M059J (cell line): ENCODE data around the gene SZRD1. TPM values are rescaled to one million over a fixed set of nuclear protein-coding genes. Genes with fewer than 3 reads are reported as not detected.

Experiments used
- DNase-seq: peaks from one replicate; pipeline ENCODE4 v3.0.0-alpha.2; 2012; ENCODE audit warnings: low read depth
- total RNA-seq: library from RNA; depleted of rRNA; stranded (reverse); fragments of >200 nt; shearing (Covaris generic); gene quantifications from 2 replicates; pipeline ENCODE4 v1.2.3, GENCODE V29; 2014

The SZRD1 gene
- total RNA-seq, 1 experiment from 2014 or later, result 125 TPM

DNA sequence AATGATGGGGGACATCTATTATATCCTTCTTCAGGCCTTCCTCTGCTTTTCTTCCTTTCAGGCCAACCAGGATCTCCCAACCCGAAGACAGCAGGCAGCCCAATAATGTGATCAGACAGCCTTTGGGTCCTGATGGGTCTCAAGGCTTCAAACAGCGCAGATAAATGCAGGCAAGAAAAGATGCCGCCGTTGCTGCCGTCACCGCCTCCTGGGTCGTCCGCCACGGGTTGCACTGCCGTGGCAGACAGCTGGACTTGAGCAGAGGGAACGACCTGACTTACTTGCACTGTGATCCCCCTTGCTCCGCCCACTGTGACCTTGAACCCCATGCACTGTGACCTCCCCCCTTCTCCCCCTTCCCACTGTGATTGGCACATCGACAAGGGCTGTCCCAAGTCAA is 27.9 kb downstream of the SZRD1 start:
- DNase-seq, result no peak

DNA sequence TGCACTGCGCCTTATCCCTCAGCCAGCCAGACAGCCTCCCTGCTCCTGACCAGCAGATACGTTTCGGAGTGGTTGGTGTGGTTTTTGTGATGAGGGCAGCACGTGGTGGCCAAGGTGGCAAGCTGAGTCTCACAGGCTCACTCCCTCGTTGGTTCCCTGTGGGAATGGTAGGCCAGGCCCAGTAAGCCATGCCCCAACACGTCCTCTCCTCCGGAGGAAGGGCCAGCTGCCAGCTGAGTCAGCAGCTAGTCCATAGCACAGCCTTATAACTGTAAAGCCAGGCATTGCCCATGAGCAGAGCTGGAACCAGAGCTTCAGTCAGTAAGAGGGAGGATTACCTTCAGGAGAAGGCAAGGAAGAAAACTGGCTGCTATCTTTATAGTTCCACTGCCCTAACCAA is 29.5 kb downstream of the SZRD1 start:
- DNase-seq, result peak; percentile 81

DNA sequence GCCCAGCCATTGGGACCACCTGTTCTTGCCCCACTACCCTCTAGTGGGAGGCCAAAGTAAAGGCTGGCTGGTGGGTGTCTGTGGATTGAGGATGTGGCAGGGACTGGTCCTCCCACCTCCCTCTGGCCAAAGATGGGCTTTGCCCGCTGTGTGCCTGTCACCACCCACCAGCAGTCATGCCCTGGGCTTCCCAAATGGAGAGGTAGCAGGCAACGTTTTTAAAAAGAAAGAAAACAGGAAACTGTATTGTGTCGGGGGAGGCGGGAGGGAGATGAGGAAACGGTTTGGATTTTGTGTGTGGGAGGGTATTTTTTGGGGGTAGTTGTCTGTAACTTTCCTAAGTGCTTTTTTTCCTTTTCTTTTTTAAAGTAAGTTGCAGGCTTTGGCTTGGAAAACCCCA is 30.1 kb downstream of the SZRD1 start:
- DNase-seq, result no peak

DNA sequence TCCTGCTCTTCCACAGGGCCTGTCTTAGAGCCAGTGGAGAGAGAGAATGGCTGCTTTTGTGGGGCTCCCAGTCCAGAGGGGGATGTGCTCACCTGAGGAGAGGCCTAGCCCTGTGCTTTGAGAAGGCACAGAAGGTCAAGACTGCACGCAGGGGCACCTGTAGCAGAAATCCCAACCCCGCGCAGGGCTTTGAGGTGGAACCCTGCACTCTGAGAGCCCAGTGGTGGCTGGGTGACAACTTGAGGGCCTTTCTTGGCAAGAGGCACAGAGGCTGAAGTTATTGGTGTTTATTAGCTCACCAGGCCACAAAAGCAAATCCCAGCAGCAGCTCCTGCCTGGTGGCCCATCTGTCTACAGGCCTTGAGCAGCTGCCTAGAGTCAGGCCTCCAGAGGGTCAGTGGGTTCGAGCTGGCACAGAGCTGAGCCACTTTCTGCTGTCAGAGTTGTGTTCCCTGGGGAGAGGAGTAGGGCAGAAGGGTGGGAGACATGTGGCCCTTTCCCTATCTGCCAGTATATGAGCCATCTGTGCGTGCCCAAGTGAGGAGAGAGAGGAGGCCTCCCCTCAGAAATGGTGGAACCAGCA is 31.4 kb downstream of the SZRD1 start:
- no peak for DNase-seq

DNA sequence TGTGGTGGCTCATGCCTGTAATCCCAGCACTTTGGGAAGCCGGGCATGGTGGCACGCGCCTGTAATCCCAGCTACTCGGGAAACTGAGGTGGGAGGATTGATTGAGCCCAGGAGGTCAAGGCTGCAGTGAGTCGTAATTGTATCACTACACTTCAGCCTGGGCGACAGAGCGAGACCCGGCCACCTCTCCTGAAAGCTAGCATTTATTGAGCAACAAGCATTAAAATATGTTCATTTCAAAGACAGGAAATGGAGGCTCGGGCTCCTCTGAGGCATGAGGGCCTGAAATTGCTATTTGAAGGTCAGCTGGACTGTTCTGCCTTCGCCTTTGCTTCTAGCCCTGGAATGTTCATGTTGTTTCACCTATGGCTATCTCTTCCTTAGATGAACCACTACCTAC is 35.7 kb downstream of the SZRD1 start:
- no peak for DNase-seq

DNA sequence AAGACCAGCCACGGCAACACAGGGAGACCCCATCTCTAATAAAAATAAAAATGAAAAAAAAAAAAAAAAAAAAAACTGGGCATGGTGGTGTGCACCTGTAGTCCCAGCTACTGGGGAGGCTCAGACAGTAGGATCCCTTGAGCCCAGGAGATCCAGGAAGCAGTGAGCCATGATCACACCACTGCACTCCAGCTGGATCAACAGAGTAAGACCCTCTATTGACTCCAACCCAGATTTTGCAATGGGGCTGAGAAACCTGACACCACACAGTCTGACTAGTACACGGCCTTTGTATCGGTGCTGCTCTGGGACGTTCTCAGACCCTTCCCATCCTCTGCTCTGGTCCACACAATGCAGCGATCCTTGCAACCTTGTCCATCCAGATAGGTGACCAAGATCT is 38.4 kb downstream of the SZRD1 start:
- DNase-seq, result no peak

DNA sequence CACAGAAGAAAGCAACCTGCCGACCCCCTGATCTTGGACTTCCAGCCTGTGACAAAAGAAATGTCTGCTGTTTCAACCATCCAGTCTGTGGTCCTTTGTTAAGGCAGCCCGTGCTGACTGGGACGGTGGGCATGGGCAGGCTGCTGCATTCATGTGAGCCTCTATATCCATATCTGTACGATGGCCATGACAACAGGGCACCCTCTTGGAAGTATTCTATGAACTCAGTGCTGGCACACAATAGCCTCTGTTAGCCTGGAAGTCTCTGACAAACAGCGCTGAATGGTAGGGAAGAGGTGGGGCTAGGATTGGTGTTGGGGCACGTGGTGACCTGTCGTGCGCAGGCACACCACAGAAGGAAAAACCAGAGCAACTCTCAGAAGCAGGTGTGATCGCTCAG is 39.8 kb downstream of the SZRD1 start:
- DNase-seq, result no peak

DNA sequence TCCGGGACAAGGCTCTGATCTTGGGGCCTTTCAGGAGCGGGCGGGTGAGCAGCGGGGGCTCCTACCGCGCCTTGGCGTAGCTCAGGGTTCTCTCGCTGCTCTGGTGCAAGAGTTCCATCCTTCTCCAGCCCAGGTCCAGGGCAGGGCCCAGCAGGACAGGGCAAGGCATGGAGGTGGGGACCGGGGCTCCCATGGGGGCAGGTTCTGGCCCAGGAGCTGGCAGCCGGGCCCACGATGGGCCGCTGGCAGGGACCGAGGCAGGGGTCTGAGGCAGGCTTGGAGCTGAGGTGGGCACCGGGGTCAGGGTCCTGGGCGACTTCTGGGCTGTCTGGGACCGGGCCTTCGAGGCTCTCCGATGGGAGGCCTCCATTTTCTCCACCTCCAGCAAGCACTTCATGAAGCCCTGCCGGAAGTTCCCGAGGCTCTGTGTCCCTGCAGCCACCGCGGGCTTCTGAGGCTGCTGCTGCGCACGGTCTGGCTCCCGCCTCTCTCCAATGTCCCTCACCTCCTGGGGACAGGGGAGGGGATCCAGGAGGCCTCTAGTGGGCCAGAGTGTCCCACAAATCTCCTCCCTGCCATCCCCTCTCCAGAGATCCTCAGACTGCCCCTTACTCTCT is 42.6 kb downstream of the SZRD1 start:
- no peak for DNase-seq

DNA sequence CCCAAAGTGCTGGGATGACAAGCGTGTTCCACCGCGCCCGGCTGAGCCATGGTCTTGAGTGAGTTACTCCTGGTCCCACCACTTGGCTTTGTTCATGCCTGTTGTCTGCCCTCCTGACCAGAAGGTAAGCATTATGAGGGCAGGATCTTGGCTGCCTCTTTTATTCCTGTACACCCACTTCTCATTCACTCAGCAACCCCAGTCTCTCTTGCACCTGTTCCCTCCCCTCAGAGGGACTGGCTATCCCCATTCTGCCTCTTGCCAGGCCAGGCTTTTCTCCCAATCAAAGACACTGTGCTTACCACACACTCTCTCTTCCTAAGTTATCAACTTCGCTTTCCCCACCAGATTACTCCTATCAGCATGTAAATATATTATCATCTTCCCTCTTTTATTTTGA is 43.8 kb downstream of the SZRD1 start:
- no peak for DNase-seq

DNA sequence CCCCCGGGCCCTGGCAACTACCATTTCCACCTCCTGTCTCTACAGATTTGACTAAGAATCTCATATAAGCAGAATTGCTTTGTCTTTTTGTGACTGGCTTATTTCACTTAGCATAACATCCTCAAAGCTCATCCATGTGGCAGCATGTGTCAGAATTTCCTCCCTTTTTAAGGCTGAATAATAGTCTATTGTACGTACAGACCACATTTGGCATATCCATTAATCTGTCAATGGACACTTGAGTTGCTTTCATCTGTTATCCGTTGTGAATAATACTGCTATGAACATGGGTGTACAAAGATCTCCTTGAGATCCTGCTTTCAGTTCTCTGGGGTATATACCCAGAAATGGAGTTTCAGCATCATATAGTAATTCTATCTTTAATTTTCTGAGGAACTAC is 46.1 kb downstream of the SZRD1 start:
- DNase-seq, result no peak

DNA sequence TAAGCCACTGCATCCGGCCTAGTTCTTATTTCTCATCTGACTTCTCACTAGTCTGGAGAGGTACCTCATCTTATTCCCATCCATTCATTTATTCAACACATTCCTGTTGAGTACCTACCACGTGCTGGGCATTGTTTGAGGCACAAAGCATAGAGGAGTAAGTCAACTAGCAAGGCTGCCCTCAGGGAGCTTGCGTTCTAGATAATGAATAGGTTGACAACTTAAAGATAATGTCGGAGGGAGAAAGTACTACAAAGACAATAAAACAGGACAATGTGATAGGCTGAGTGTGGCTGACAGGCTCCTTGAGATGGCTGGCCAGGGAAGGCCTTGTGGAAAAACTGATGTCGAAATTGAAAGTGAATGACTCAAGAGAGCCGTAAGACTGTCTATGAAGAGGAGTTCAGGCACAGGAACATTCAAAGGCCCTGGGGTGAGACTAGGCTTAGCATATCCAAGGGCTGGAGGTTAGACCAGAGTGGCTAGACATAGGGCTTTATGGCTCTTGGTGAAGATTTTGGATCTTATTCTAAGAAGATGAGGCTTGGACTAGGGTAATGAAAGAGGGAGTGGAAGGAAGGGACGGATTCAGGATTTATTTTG is 51.9 kb downstream of the SZRD1 start:
- DNase-seq, result no peak

DNA sequence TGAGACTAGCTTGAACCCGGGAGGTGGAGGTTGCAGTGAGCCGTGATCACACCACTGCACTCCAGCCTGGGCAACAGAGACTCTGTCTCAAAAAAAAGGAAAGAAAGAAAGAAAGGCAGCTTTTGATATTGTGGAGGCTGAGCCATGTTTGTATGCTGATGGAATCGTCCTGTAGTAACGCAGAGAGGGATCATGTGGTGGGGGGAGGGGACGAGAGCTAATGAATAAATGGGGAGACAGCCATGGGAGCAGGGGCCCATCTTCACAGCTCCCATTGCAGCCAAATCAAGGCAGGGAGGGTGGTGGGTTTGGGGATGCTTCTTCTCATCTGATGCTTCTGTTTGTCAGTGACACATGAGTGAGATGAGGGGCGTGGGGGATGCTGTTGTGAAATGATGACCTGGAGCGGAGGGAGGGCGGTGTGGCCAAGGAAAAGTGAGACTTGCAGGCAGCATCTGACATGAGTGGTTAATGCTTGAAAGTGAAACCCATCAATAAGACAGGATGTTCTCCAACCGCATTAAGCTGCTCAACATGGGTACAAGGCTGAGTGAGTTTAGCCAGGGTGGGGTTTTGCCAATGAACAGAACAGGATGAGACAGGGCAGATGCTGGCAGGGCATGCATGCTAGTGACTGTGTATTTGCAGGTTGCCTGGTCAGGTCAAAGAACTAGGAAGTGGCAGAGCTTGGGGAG is 53.5 kb downstream of the SZRD1 start:
- DNase-seq, result no peak

DNA sequence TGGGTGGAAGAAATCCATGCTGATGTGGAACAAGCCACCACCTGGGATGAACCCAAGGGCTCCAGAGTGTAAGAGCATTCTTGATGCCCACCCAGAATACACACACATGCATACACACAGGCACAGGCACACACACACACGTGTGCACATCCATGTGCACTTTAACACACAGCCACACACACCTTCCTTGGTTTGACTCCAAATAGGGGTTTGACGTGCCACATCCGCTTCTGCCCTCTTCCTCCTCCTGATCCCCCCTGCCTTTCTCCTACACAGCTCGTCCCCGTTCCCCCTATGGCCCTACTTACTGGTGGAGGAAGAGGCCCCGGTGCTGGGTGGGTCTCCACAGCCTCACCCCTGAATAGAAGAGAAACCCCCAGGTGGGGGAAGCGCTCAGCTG is 54.2 kb downstream of the SZRD1 start:
- DNase-seq, result no peak

DNA sequence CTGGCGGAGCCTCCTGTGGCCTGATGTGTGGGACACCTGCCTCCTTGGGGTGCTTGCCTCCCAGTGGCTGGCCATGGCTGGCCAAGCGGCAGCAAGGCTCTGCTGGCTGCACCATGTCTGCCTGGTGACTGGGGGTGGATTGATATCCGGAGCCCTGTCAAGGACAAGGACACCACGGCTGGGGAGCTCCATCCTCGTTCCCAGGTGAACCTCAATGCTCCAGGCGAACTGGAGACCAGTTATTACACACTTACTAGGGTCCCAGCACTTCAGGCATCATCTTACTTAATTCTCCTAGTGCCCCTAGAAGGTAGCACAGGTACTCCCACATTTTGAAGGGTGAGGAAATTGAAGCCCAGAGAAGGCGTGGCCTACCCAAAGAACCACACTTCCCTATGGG is 55.0 kb downstream of the SZRD1 start:
- DNase-seq, result no peak

DNA sequence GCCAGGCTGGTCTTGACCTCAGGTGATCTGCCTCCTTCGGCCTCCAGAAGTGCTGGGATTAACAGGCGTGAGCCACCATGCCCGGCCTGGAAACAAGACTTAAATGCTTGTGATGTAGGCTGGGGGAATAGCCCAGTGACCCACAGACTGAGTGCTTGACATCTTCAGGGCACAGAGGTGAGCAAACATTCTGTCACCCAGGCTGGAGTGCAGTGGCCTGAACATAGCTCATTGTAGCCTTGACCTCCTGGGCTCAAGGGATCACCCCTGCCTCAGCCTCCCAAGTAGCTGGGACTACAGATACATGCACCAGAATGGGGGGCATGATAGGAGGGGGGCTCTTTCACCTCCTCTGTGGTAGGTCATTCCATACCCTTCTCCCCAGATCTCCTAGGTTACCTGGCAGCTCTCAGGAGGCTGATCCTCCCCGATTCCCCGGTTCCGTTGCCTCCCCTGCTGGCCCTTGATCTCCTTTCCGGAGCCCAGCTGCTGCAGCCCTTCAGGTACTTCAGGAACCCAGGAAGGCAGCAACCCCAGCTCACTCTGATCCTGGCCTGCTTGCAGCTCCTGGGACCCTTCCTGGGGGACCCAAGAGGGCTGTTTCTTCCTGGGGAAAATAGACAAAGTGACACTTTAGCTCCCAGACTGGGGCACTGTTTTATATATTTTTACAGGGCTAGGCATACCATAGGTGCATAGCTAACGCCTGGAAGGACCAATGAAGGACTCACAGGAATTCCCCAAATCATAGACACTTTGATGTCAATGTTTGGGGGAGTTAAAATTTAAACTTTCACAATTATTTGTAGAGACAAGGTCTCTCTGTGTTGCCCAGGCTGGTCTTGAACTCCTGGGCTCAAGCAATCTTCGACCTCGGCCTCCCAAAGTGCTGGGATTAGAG is 58.3 kb downstream of the SZRD1 start:
- DNase-seq, result no peak

DNA sequence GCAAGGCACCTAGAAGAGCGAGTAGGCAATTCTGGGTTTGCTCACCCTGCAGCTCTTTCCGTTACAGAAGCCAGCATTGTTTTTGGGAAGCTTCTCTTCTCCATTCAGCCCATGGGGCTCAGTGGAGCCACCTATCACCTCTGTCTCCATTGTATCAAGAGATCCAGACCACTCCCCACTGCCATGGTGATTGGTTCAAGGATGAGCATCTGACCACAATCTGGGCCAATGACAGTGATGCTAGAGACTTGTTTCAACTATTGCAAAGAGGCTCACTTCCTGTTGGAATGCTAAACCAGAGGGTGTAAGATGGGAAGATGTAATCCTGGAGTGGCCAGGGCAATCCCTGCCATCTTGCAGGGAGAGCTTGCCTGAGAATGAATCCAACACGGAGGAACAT is 63.6 kb downstream of the SZRD1 start:
- DNase-seq, result peak; percentile 61

DNA sequence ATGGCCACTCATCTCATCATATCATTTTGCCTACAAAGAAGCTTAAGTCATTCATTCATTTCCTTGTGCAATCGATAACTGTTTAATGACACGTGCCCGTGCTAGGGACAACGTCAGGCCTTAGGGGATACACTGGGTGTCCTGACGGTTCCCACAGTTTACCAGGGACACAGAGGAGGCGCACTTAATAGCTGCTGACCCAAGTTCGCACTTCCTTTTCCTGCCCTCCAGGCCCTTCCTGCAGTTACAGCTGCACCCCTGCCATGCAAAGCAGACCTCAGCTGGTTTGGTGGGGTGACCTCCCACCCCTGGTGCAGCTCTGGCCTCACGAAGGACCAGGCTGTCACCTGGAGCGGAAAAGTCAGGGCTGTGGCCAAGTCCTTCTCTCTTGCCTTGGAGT is 66.0 kb downstream of the SZRD1 start:
- no peak for DNase-seq

DNA sequence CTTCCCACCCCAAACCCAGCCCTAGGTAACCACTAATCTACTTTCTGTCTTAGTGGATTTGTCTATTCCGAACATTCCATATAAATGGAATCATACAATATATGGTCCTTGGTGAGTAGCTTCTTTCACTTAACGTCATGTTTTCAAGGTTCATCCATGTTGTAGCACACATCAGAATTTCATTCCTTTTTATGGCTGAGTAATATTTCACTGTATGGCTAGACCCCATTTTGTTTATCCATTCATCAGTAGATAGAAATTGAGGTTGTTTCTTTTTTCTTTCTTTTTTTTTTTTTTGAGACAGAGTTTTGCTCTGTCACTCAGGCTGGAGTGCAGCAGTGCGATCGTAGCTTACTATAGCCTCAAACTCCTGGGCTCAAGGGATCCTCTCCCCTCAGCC is 67.0 kb downstream of the SZRD1 start:
- DNase-seq, result no peak

DNA sequence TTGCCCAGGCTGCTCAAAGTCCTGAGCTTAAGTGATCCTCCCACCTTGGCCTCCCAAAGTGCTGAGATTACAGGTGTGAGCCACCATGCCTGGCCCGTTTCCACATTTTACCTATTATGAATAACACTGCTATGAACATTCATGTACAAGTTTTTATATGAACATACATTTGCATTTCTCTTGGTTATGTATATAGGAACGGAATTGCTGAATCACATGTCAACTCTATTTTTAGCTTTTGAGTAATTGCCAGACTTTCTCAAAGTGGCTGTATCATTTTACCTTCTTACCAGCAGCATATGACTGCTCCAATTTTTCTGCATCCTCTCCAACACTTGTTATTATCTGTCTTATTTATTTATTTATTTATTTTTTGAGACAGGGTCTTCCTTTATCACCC is 67.5 kb downstream of the SZRD1 start:
- no peak for DNase-seq

DNA sequence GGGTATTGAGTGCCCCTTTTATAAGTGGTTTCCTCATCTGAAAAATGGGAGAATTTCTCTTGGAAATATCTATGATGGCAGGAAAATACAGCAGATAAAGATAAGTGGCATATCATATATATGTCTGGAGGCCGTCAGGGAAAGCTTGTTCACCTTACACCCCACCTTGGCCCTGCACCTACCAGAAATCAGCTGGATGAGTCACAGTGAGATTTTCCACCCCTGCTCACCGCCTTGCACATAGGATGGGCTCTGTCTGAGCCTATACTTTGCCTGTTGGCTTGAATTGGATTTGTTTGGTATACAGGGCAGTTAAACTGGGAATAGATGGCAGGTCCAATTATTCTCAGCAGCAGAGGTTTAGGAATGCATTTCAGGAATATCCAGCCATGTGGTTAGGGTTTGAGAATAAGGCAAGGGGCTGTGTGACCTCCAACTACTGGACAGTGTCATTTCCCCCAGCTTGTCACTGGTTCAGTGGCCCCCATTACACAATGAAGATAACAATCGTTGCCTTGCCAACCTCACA is 70.0 kb downstream of the SZRD1 start, which contains the start of gene SPATA21:
Gene SPATA21 (minus strand): TSS at position 479 of the 529 bp plus-strand sequence. CDS start 6,053 bp downstream, outside the sequence.
- DNase-seq, result no peak

DNA sequence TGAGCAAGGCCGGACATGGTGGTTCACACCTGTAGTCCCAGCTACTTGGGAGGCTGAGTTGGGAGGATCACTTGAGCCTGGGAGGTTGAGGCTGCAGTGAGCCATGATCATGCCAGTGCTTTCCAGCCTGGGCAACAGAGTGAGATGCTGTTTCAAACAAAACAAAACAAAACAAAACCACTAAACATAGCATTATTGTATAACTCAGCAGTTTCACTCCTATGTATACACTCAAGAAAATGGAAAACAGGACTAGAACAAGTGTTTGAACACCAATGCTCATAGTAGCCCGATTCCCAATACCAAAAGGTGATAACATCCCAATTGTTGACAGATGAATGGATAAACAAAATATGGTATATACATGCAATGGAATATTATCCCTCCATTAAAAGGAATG is 71.5 kb downstream of the SZRD1 start:
- DNase-seq, result no peak

DNA sequence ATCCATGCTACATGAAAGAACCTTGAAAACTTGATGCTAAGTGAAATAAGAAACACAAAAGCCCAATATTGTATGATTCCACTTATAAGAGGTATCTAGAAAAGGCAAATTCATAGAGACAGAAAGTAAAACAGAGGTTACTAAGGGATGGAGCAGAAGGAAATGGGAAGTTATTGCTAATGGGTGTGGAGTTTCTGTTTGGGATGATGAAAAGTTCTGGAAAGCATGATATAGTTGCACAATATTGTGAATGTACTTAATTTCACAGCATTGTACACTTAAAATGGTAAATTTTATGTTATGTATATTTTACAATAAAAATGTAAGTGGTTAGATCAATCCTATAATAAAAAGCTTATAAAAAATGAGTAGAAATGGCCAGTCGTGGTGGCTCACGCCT is 71.9 kb downstream of the SZRD1 start:
- DNase-seq, result no peak
